Mesenchymal stem cell (in vitro differentiated cells and primary cell): ENCODE results near the gene TRPM3.
A peak's percentile ranks its signal among the peaks of the same experiment; 100 is the strongest.

Experiments
- DNase-seq: peaks from one replicate; pipeline ENCODE4 v3.0.0-alpha.2; 2013
- H2AFZ ChIP-seq: one replicate; pipeline ENCODE4 v1.6.1; 2013; ENCODE audit warnings: low read depth, mild to moderate bottlenecking, control low read depth, inconsistent platforms, low read length, moderate library complexity
- H2AK5ac ChIP-seq: 2 replicates; pipeline ENCODE4 v1.6.1; 2013; ENCODE audit warnings: low read length, moderate library complexity, mild to moderate bottlenecking, inconsistent platforms; ENCODE audit not compliant: severe bottlenecking
- H2BK120ac ChIP-seq: one replicate; pipeline ENCODE4 v1.6.1; 2013; ENCODE audit warnings: low read depth, mild to moderate bottlenecking, inconsistent platforms, low read length, moderate library complexity
- H2BK12ac ChIP-seq, 2 experiments: one replicate each; pipeline ENCODE4 v1.6.1; 2013; ENCODE audit warnings: inconsistent platforms in 2 of 2, low read length in 2 of 2, mild to moderate bottlenecking in 2 of 2, moderate library complexity in 2 of 2, control low read depth in 1 of 2
- H2BK15ac ChIP-seq: one replicate; pipeline ENCODE4 v1.6.1; 2013; ENCODE audit warnings: mild to moderate bottlenecking, low read depth, inconsistent platforms; ENCODE audit not compliant: poor library complexity, severe bottlenecking
- H2BK5ac ChIP-seq: 2 replicates; pipeline ENCODE4 v1.6.1; 2013; ENCODE audit warnings: low read depth, mild to moderate bottlenecking, low read length, control low read depth, inconsistent platforms; ENCODE audit not compliant: poor library complexity, severe bottlenecking
- H3K14ac ChIP-seq, 2 experiments: one replicate each; pipeline ENCODE4 v1.6.1; 2013; ENCODE audit warnings: inconsistent platforms in 2 of 2, low read length in 2 of 2, control low read depth in 1 of 2, mild to moderate bottlenecking in 1 of 2, moderate library complexity in 1 of 2
- H3K18ac ChIP-seq, 2 experiments: one replicate each; pipeline ENCODE4 v1.6.1; 2013; ENCODE audit warnings: inconsistent platforms in 2 of 2, low read length in 2 of 2, control low read depth in 1 of 2, low read depth in 1 of 2, mild to moderate bottlenecking in 1 of 2
- H3K23ac ChIP-seq, 2 experiments: one replicate each; pipeline ENCODE4 v1.6.1; 2013; ENCODE audit warnings: inconsistent platforms in 2 of 2, low read length in 2 of 2, mild to moderate bottlenecking in 2 of 2, moderate library complexity in 2 of 2, control low read depth in 1 of 2
- H3K27ac ChIP-seq: 2 replicates; pipeline ENCODE4 v1.5.1; 2013; ENCODE audit warnings: mild to moderate bottlenecking, moderate library complexity, low read length, control low read depth, inconsistent platforms; ENCODE audit not compliant: poor library complexity, severe bottlenecking
- H3K27me3 ChIP-seq, 2 experiments: 2 replicates each; pipeline versions ENCODE4 v1.6.1 to v1.7.0; 2013; ENCODE audit warnings: low read length in 2 of 2, mild to moderate bottlenecking in 2 of 2, moderate library complexity in 2 of 2, control low read depth in 1 of 2, inconsistent platforms in 1 of 2; ENCODE audit not compliant: control insufficient read depth in 1 of 2, insufficient read depth in 1 of 2
- H3K36me3 ChIP-seq, 2 experiments: 2 replicates each; pipeline versions ENCODE4 v1.6.1 to v1.7.0; 2013; ENCODE audit warnings: low read length in 2 of 2, control low read depth in 1 of 2, inconsistent platforms in 1 of 2, low read depth in 1 of 2, mild to moderate bottlenecking in 1 of 2; ENCODE audit not compliant: insufficient read depth in 2 of 2, control insufficient read depth in 1 of 2
- H3K4ac ChIP-seq, 2 experiments: one replicate each; pipeline ENCODE4 v1.6.1; 2013; ENCODE audit warnings: inconsistent platforms in 2 of 2, low read length in 2 of 2, mild to moderate bottlenecking in 2 of 2, moderate library complexity in 2 of 2, control low read depth in 1 of 2, low read depth in 1 of 2
- H3K4me1 ChIP-seq: 2 replicates; pipeline ENCODE4 v1.6.1; 2013; ENCODE audit warnings: low read depth, low read length, control low read depth; ENCODE audit not compliant: control insufficient read depth, insufficient read depth
- H3K4me2 ChIP-seq: 2 replicates; pipeline ENCODE4 v1.6.1; 2013; ENCODE audit warnings: low read length, mild to moderate bottlenecking, inconsistent platforms; ENCODE audit not compliant: poor library complexity, severe bottlenecking
- H3K4me3 ChIP-seq, 2 experiments: 2 replicates each; pipeline versions ENCODE4 v1.5.1 to v1.7.0; 2013; ENCODE audit warnings: low read length in 2 of 2, mild to moderate bottlenecking in 2 of 2, control low read depth in 1 of 2, low read depth in 1 of 2; ENCODE audit not compliant: insufficient read depth in 1 of 2
- H3K79me1 ChIP-seq: replicated peaks from 2 replicates; pipeline ENCODE4 v1.6.1; 2013; ENCODE audit warnings: mild to moderate bottlenecking, control low read depth, low read length, inconsistent platforms; ENCODE audit not compliant: poor library complexity, severe bottlenecking
- H3K9ac ChIP-seq: 2 replicates; pipeline ENCODE4 v1.7.0; 2013; ENCODE audit warnings: mild to moderate bottlenecking, low read length, moderate library complexity
- H3K9me3 ChIP-seq: 2 replicates; pipeline ENCODE4 v1.7.0; 2013; ENCODE audit warnings: mild to moderate bottlenecking, low read length; ENCODE audit not compliant: control insufficient read depth
- H4K8ac ChIP-seq: one replicate; pipeline ENCODE4 v1.6.1; 2013; ENCODE audit warnings: inconsistent platforms, mild to moderate bottlenecking, low read length, moderate library complexity
- H4K91ac ChIP-seq: one replicate; pipeline ENCODE4 v1.6.1; 2013; ENCODE audit warnings: mild to moderate bottlenecking, low read length, inconsistent platforms
- WGBS: methylation state at CpG from one replicate; pipeline ENCODE4 v1.1.7; 2013; ENCODE audit warnings: mixed read lengths; 5-methylcytosine and 5-hydroxymethylcytosine counted together

TRPM3 gene

GRCh38 chr9:70935856-70936255 lies 185.6 kb downstream of the TRPM3 start:
- DNase-seq: no peak
- Histone ChIP-seq H2AFZ (no peak overlapping the region), H3K4me3 (no peak overlapping the region), H2BK12ac (no peak overlapping the region), H3K9me3 (no peaks in the 10 kb centered on the region), H3K14ac (no peak overlapping the region), H3K79me1 (no peaks in the 10 kb centered on the region), H3K4ac (no peak overlapping the region), H3K27me3 (no peaks in the 10 kb centered on the region), H2BK5ac (no peak overlapping the region), H3K4me1 (no peaks in the 10 kb centered on the region), H3K23ac (no peak overlapping the region), H3K36me3 (no peaks in the 10 kb centered on the region), H2AK5ac (no peak overlapping the region), H4K91ac (no peak overlapping the region), H2BK120ac (no peak overlapping the region), H2BK15ac (no peak overlapping the region), H3K9ac (no peak overlapping the region), H3K18ac (no peak overlapping the region), H3K27ac (no peak overlapping the region), H4K8ac (no peak overlapping the region), H3K4me2 (no peak overlapping the region)

- DNase-seq: no peak
- no CpG with 5 or more reads among the region's 1 CpG for WGBS
- Histone ChIP-seq H3K18ac (no peak overlapping the region), H3K9me3 (no peaks in the 10 kb centered on the region), H3K27me3 (no peaks in the 10 kb centered on the region), H3K36me3 (no peaks in the 10 kb centered on the region), H3K14ac (no peak overlapping the region), H2BK12ac (no peak overlapping the region), H4K91ac (no peak overlapping the region), H2AK5ac (no peak overlapping the region), H3K4me2 (no peak overlapping the region), H2BK5ac (no peak overlapping the region), H3K9ac (no peak overlapping the region), H2BK15ac (no peak overlapping the region), H3K4me1 (no peaks in the 10 kb centered on the region), H4K8ac (no peak overlapping the region), H2AFZ (no peak overlapping the region), H3K27ac (no peak overlapping the region), H3K23ac (no peak overlapping the region), H3K79me1 (no peaks in the 10 kb centered on the region), H2BK120ac (no peak overlapping the region), H3K4ac (no peak overlapping the region), H3K4me3 (no peak overlapping the region)
Observed at GRCh38 chr9:70934642-70935041, 186.8 kb downstream of the TRPM3 start.

GRCh38 chr9:70933321-70933720 lies 188.1 kb downstream of the TRPM3 start:
- Histone ChIP-seq H2AFZ (no peak overlapping the region), H4K91ac (no peak overlapping the region), H3K36me3 (no peaks in the 10 kb centered on the region), H3K23ac (no peak overlapping the region), H2BK15ac (no peak overlapping the region), H3K27ac (no peak overlapping the region), H3K27me3 (no peaks in the 10 kb centered on the region), H3K9ac (no peak overlapping the region), H3K79me1 (no peaks in the 10 kb centered on the region), H4K8ac (no peak overlapping the region), H3K4me2 (no peak overlapping the region), H2BK5ac (no peak overlapping the region), H3K14ac (no peak overlapping the region), H3K9me3 (no peaks in the 10 kb centered on the region), H3K4me1 (no peaks in the 10 kb centered on the region), H2BK12ac (no peak overlapping the region), H3K4me3 (no peak overlapping the region), H2AK5ac (no peak overlapping the region), H2BK120ac (no peak overlapping the region), H3K18ac (no peak overlapping the region), H3K4ac (no peak overlapping the region)
- no peak for DNase-seq
- WGBS: 91% methylated on average over 1 of the region's 1 CpG

GRCh38 chr9:70932097-70932496 lies 189.3 kb downstream of the TRPM3 start:
- Histone ChIP-seq H4K8ac (no peak overlapping the region), H3K4me3 (peak overlapping the region in 1 of 2 experiments; percentile 16), H3K27ac (no peak overlapping the region), H2AK5ac (no peak overlapping the region), H2BK5ac (no peak overlapping the region), H3K36me3 (no peaks in the 10 kb centered on the region), H3K9me3 (no peaks in the 10 kb centered on the region), H2BK120ac (no peak overlapping the region), H3K4ac (no peak overlapping the region), H3K18ac (no peak overlapping the region), H2BK15ac (no peak overlapping the region), H3K23ac (no peak overlapping the region), H2BK12ac (no peak overlapping the region), H3K4me2 (no peak overlapping the region), H2AFZ (no peak overlapping the region), H3K14ac (no peak overlapping the region), H4K91ac (no peak overlapping the region), H3K27me3 (no peaks in the 10 kb centered on the region), H3K9ac (no peak overlapping the region), H3K4me1 (no peaks in the 10 kb centered on the region), H3K79me1 (no peaks in the 10 kb centered on the region)
- WGBS: 80% methylated on average over 1 of the region's 1 CpG
- DNase-seq: no peak
